Cardiac muscle cell (in vitro differentiated cells and primary cell): ENCODE results near the gene MACROD2. TPM values are rescaled to one million over a fixed set of nuclear protein-coding genes. Genes with fewer than 3 reads are reported as not detected.

Experiments used
- DNase-seq, 2 donors: peaks; one replicate each; pipeline versions ENCODE4 v3.0.0 to v3.0.0-alpha.2; 2010 to 2017; ENCODE audit warnings: low read depth in 1 of 2, low spot score in 1 of 2
- H3K27ac ChIP-seq: fragments of 200-600 bp; sonication (generic); 2 replicates; pipeline ENCODE4 v1.5.1; 2016
- H3K27me3 ChIP-seq: fragments of 200-600 bp; sonication (generic); 2 replicates; pipeline ENCODE4 v1.6.0; 2016; ENCODE audit warnings: control low read depth
- H3K36me3 ChIP-seq: fragments of 200-600 bp; sonication (generic); 2 replicates; pipeline ENCODE4 v1.5.1; 2016; ENCODE audit warnings: control low read depth
- H3K4me1 ChIP-seq: fragments of 200-600 bp; sonication (generic); 2 replicates; pipeline ENCODE4 v1.8.1; 2017; ENCODE audit warnings: low read depth, mild to moderate bottlenecking, mixed run types
- H3K4me3 ChIP-seq: fragments of 200-600 bp; sonication (generic); 2 replicates; pipeline ENCODE4 v1.5.1; 2016; ENCODE audit warnings: mild to moderate bottlenecking
- H3K9me3 ChIP-seq: fragments of 200-600 bp; sonication (generic); 2 replicates; pipeline ENCODE4 v1.5.1; 2017; ENCODE audit warnings: low read depth, mild to moderate bottlenecking, control low read depth
- CTCF ChIP-seq: IDR thresholded peaks from 2 replicates; pipeline ENCODE4 v1.5.1; 2012; ENCODE audit warnings: low read depth, mild to moderate bottlenecking, low read length
- polyA plus RNA-seq: library from polyadenylated mRNA; unstranded; fragments of >200 nt; fragmentation: Nextera tagmentation; extraction: Ambion mirVana; gene quantifications from 2 replicates; pipeline ENCODE4 v1.2.1, GENCODE V29; 2016
- total RNA-seq: library from RNA; depleted of rRNA; stranded (reverse); fragments of >200 nt; gene quantifications from 2 replicates; pipeline ENCODE4 v1.2.3, GENCODE V29; 2016

MACROD2 gene
- total and polyA plus RNA-seq, 2 experiments from 2014 or later, result 9.3 to 14.4 TPM

GRCh38 chr20:14522595-14522994, 527.3 kb downstream of the MACROD2 start:
- TF ChIP-seq CTCF, result no peak
- Histone ChIP-seq H3K36me3 (no peaks in the 10 kb centered on the region), H3K9me3 (no peaks in the 10 kb centered on the region), H3K27me3 (no peaks in the 10 kb centered on the region), H3K27ac (no peak overlapping the region), H3K4me3 (no peak overlapping the region), H3K4me1 (no peaks in the 10 kb centered on the region)
- DNase-seq, result no peak

GRCh38 chr20:14523090-14523489, 527.8 kb downstream of the MACROD2 start:
- no peak overlapping the region for H3K27ac ChIP-seq
- no peak overlapping the region for H3K4me3 ChIP-seq
- no peak for TF ChIP-seq CTCF
- no peaks in the 10 kb centered on the region for H3K27me3 ChIP-seq
- no peaks in the 10 kb centered on the region for H3K9me3 ChIP-seq
- H3K4me1 ChIP-seq, result no peaks in the 10 kb centered on the region
- no peaks in the 10 kb centered on the region for H3K36me3 ChIP-seq
- DNase-seq, result no peak

GRCh38 chr20:14525426-14525825, 530.1 kb downstream of the MACROD2 start:
- Histone ChIP-seq H3K9me3 (no peaks in the 10 kb centered on the region), H3K27ac (no peak overlapping the region), H3K27me3 (no peaks in the 10 kb centered on the region), H3K4me1 (no peaks in the 10 kb centered on the region), H3K4me3 (no peak overlapping the region), H3K36me3 (no peaks in the 10 kb centered on the region)
- TF ChIP-seq CTCF, result no peak
- DNase-seq, result no peak

- Histone ChIP-seq H3K27ac (no peak overlapping the region), H3K27me3 (no peaks in the 10 kb centered on the region), H3K36me3 (no peaks in the 10 kb centered on the region), H3K4me1 (no peaks in the 10 kb centered on the region), H3K9me3 (no peaks in the 10 kb centered on the region), H3K4me3 (no peak overlapping the region)
- DNase-seq, result no peak
- TF ChIP-seq CTCF, result no peak
Measured at GRCh38 chr20:14526891-14527290, 531.6 kb downstream of the MACROD2 start.

- no peak overlapping the region for H3K27ac ChIP-seq
- H3K9me3 ChIP-seq, result no peaks in the 10 kb centered on the region
- no peaks in the 10 kb centered on the region for H3K4me1 ChIP-seq
- H3K4me3 ChIP-seq, result no peak overlapping the region
- H3K36me3 ChIP-seq, result no peaks in the 10 kb centered on the region
- DNase-seq, result no peak
- H3K27me3 ChIP-seq, result no peaks in the 10 kb centered on the region
- TF ChIP-seq CTCF, result no peak
Measured at GRCh38 chr20:14531786-14532185, 536.5 kb downstream of the MACROD2 start.

GRCh38 chr20:14536738-14537137, 541.4 kb downstream of the MACROD2 start:
- H3K9me3 ChIP-seq, result no peaks in the 10 kb centered on the region
- no peak for DNase-seq
- no peak overlapping the region for H3K4me3 ChIP-seq
- no peaks in the 10 kb centered on the region for H3K4me1 ChIP-seq
- no peak for TF ChIP-seq CTCF
- no peaks in the 10 kb centered on the region for H3K36me3 ChIP-seq
- H3K27me3 ChIP-seq, result no peaks in the 10 kb centered on the region
- no peak overlapping the region for H3K27ac ChIP-seq
